CD4-positive, alpha-beta T cell treated with Interleukin-17A for 1 hour (primary cell): ENCODE results near the gene SPOUT1.

Source experiments
- DNase-seq: peaks from one replicate; pipeline ENCODE4 v3.0.0-alpha.2; 2020

SPOUT1 gene

GRCh38 chr9:128836509-128837145 lies 7.0 kb upstream of the SPOUT1 start:
- no peak for DNase-seq

GRCh38 chr9:128835246-128836210 lies 5.9 kb upstream of the SPOUT1 start:
- DNase-seq: no peak

GRCh38 chr9:128833696-128834095 lies 4.1 kb upstream of the SPOUT1 start:
- no peak for DNase-seq

GRCh38 chr9:128828719-128829452 lies 708 bp downstream of the SPOUT1 start:
- DNase-seq: no peak

GRCh38 chr9:128828267-128828666 lies 1.3 kb downstream of the SPOUT1 start:
- DNase-seq: no peak

- DNase-seq: no peak
Observed at GRCh38 chr9:128825923-128826700, 3.5 kb downstream of the SPOUT1 start.

- DNase-seq: no peak
Observed at GRCh38 chr9:128824911-128825310, 4.7 kb downstream of the SPOUT1 start.

GRCh38 chr9:128823903-128824406 lies 5.6 kb downstream of the SPOUT1 start:
- no peak for DNase-seq

GRCh38 chr9:128823362-128823902 lies 6.2 kb downstream of the SPOUT1 start:
- DNase-seq: no peak

GRCh38 chr9:128822407-128823042 lies 7.1 kb downstream of the SPOUT1 start:
- no peak for DNase-seq

GRCh38 chr9:128821584-128822406 lies 7.8 kb downstream of the SPOUT1 start:
- DNase-seq: no peak

GRCh38 chr9:128820665-128821583 lies 8.7 kb downstream of the SPOUT1 start:
- no peak for DNase-seq

GRCh38 chr9:128819716-128820664 lies 9.6 kb downstream of the SPOUT1 start:
- DNase-seq: no peak

GRCh38 chr9:128818839-128819715 lies 10.5 kb downstream of the SPOUT1 start:
- peak; percentile 30 for DNase-seq

- peak; percentile 97 for DNase-seq
Observed at GRCh38 chr9:128818099-128818838, 11.3 kb downstream of the SPOUT1 start, which contains the start of gene ENDOG. Gene ENDOG, plus strand, starts transcription at chr9:128818500. Its CDS starts 185 bp downstream, at chr9:128818685.

- no peak for DNase-seq
Observed at GRCh38 chr9:128810873-128811272, 18.7 kb downstream of the SPOUT1 start.
